K562 (cell line): ENCODE measurements around the gene KIF24. TPM values are rescaled to one million over a fixed set of nuclear protein-coding genes. Genes with fewer than 3 reads are reported as not detected.

Experiments
- ATAC-seq: fragments of 200-7000 bp; cut with Tn5 transposase; 3 replicates; pipeline ENCODE4 v1.9.1; 2020; ENCODE audit warnings: moderate library complexity
- BruUV-seq: library from RNA; stranded (reverse); fragments of 400-500 nt; replicated peaks from 2 replicates; lab custom pipeline; 2021; lab: Mats Ljungman, UMichigan
- CTCF ChIA-PET: fragments of 300-600 bp; formaldehyde crosslinking; extraction: SDS; loops from one replicate; lab custom pipeline; 2021; ENCODE audit warnings: low intra/inter-chr PET ratio; lab: Yijun Ruan, JAX
- POLR2A ChIA-PET: fragments of 300-600, 350-650 bp; sonication (Branson Sonifier 250); formaldehyde crosslinking; extraction: SDS; loops from one replicate; lab custom pipeline; 2021; ENCODE audit warnings: antibody characterized with exemption, inconsistent platforms; lab: Yijun Ruan, JAX
- DNase-seq, 4 experiments: peaks; one replicate each; pipeline versions ENCODE4 v3.0.0 to v3.0.0-alpha.2; 2011 to 2018; ENCODE audit warnings: low spot score in 3 of 4, mixed read lengths in 3 of 4; ENCODE audit errors: extremely low read depth in 1 of 4
- FAIRE-seq: peaks from 2 replicates; lab custom pipeline; 2011; peaks lifted over from hg19 to GRCh38; lab: Jason Lieb, UNC
- H2AFZ ChIP-seq: 2 replicates; pipeline ENCODE4 v1.6.0; 2011; ENCODE audit warnings: low read depth, low read length, control low read depth, inconsistent platforms
- H3K27ac ChIP-seq: fragments of 200-600 bp; 3 replicates; pipeline ENCODE4 v1.8.0; 2011; ENCODE audit warnings: low read depth, mild to moderate bottlenecking, control low read depth, inconsistent platforms, low read length, moderate library complexity, mixed read lengths; ENCODE audit errors: extremely low read depth
- H3K27me3 ChIP-seq, 2 experiments: fragments of 300-600 bp in 1 of 2; 2 replicates in 1 of 2; 3 replicates in 1 of 2; pipeline versions ENCODE4 v1.6.0 to v1.8.0; 2011; ENCODE audit warnings: inconsistent platforms in 2 of 2, low read length in 2 of 2, mild to moderate bottlenecking in 1 of 2, mixed read lengths in 1 of 2, moderate library complexity in 1 of 2; ENCODE audit not compliant: control insufficient read depth in 2 of 2, insufficient read depth in 2 of 2
- H3K36me3 ChIP-seq: fragments of 300-600 bp; 3 replicates; pipeline ENCODE4 v1.8.0; 2011; ENCODE audit warnings: mild to moderate bottlenecking, low read length, inconsistent platforms; ENCODE audit not compliant: control insufficient read depth, insufficient read depth
- H3K4me1 ChIP-seq, 2 experiments: fragments of 200-600 bp in 1 of 2; replicated peaks in 1 of 2; 2 replicates in 1 of 2; 3 replicates in 1 of 2; pipeline versions ENCODE4 v1.5.1 to v1.8.0; 2011; ENCODE audit warnings: inconsistent platforms in 2 of 2, low read length in 2 of 2, mild to moderate bottlenecking in 1 of 2, mixed read lengths in 1 of 2, moderate library complexity in 1 of 2; ENCODE audit not compliant: control insufficient read depth in 2 of 2, insufficient read depth in 2 of 2
- H3K4me2 ChIP-seq: 2 replicates; pipeline ENCODE4 v1.6.1; 2011; ENCODE audit warnings: low read length, control low read depth, inconsistent platforms, mixed read lengths; ENCODE audit not compliant: insufficient read depth
- H3K4me3 ChIP-seq: fragments of 200-600 bp; sonication (generic), shearing (Covaris generic); 2 replicates; pipeline ENCODE4 v1.5.1; 2016; ENCODE audit warnings: control low read depth, inconsistent platforms
- H3K79me2 ChIP-seq: fragments of 200-600 bp; 3 replicates; pipeline ENCODE4 v1.8.0; 2011; ENCODE audit warnings: low read length, inconsistent platforms; ENCODE audit not compliant: control insufficient read depth, insufficient read depth
- H3K9ac ChIP-seq, 2 experiments: 2 replicates each; pipeline versions ENCODE4 v1.6.0 to v1.6.1; 2011; ENCODE audit warnings: low read depth in 2 of 2, low read length in 2 of 2, control low read depth in 1 of 2, inconsistent platforms in 1 of 2, mild to moderate bottlenecking in 1 of 2, mixed read lengths in 1 of 2; ENCODE audit not compliant: insufficient read depth in 1 of 2
- H3K9me1 ChIP-seq: one replicate; pipeline ENCODE4 v1.6.0; 2011; ENCODE audit warnings: inconsistent platforms, mild to moderate bottlenecking, low read length, moderate library complexity; ENCODE audit not compliant: control insufficient read depth, insufficient read depth
- H3K9me3 ChIP-seq: replicated peaks from 2 replicates; pipeline ENCODE4 v1.5.1; 2011; ENCODE audit warnings: low read depth, low read length, inconsistent platforms; ENCODE audit not compliant: control insufficient read depth, insufficient read depth
- H4K20me1 ChIP-seq: replicated peaks from 2 replicates; pipeline ENCODE4 v1.6.1; 2011; ENCODE audit warnings: low read length, inconsistent platforms, mixed read lengths; ENCODE audit not compliant: control insufficient read depth, insufficient read depth
- C11orf30 ChIP-seq: fragments of 450-650 bp; IDR thresholded peaks from 2 replicates; pipeline ENCODE4 v1.6.1; 2016; ENCODE audit warnings: low read depth, mild to moderate bottlenecking
- MEF2A ChIP-seq: IDR thresholded peaks from 2 replicates; pipeline ENCODE4 v1.6.1; 2011; ENCODE audit warnings: low read depth, mild to moderate bottlenecking, low read length, moderate library complexity; ENCODE audit not compliant: control insufficient read depth
- MEIS2 ChIP-seq: fragments of 450-650 bp; IDR thresholded peaks from 2 replicates; pipeline ENCODE4 v1.6.1; 2014; ENCODE audit warnings: mild to moderate bottlenecking; ENCODE audit not compliant: partially characterized antibody
- SMAD4 ChIP-seq: fragments of 250-450 bp; sonication (Bioruptor Pico); conservative IDR thresholded peaks from 2 replicates; pipeline ENCODE4 v1.8.0; 2021; ENCODE audit warnings: inconsistent platforms, mild to moderate bottlenecking, moderate library complexity
- STAT5A ChIP-seq: IDR thresholded peaks from 2 replicates; pipeline ENCODE4 v1.6.1; 2012; ENCODE audit warnings: low read length, inconsistent platforms, borderline replicate concordance
- WGBS: fragments of 100-300 bp; shearing (Covaris generic); methylation state at CpG from one replicate; pipeline ENCODE4 v1.1.6; 2016; ENCODE audit warnings: low coverage, mixed read lengths; ENCODE audit not compliant: insufficient coverage; ENCODE audit errors: missing lambda C conversion rate; 5-methylcytosine and 5-hydroxymethylcytosine counted together
- in situ Hi-C: fragments of 300-500 bp; cut with MboI; formaldehyde crosslinking; loops from 4 replicates; pipeline ENCODE4 v1.15.0; 2018; ENCODE audit warnings: inconsistent platforms, mixed read lengths
- intact Hi-C: fragments of 100-400 bp; cut with micrococcal nuclease; formaldehyde crosslinking; loops from 2 replicates; pipeline ENCODE4 v1.14.2; 2022
- polyA plus RNA-seq, 8 experiments: library from polyadenylated mRNA; depleted of rRNA in 4 of 8; stranded (reverse) in 5 of 8; unstranded in 3 of 8; fragments of >200 nt; fragmentation: Nextera tagmentation in 2 of 8; fragmentation: Illumina TruSeq in 1 of 8; extraction: Ambion mirVana in 2 of 8; extraction: Trizol in 1 of 8; gene quantifications; 2 replicates each; pipeline versions ENCODE4 v1.2.1 to v1.2.3, GENCODE V29; 2011 to 2014; ENCODE audit warnings: inconsistent platforms in 1 of 8, missing spikeins in 1 of 8
- total RNA-seq, 7 experiments: library from RNA; depleted of rRNA in 6 of 7; stranded (reverse); fragments of >200 nt in 6 of 7; fragmentation: Illumina TruSeq in 2 of 7; extraction: Trizol in 2 of 7; gene quantifications; 2 replicates each; pipeline versions ENCODE4 v1.2.1 to v1.2.3, GENCODE V29; 2011 to 2021; ENCODE audit warnings: low replicate concordance in 1 of 7
- TF ChIP-seq, protein P1 (sequence below), 2 experiments: IDR thresholded peaks in 1 of 2; conservative IDR thresholded peaks in 1 of 2; 2 replicates each; pipeline ENCODE4 v1.6.1; 2016; ENCODE audit warnings: low read depth in 2 of 2, mild to moderate bottlenecking in 1 of 2, missing compliant biosample characterization in 1 of 2, missing genetic modification characterization in 1 of 2, moderate library complexity in 1 of 2
- TF ChIP-seq, protein P2 (sequence below): sonication (generic); IDR thresholded peaks from 2 replicates; pipeline ENCODE4 v1.6.1; 2016
- TF ChIP-seq, protein P3 (sequence below): fragments of 450-650 bp; IDR thresholded peaks from 2 replicates; pipeline ENCODE4 v1.6.1; 2016

KIF24 gene
- total and polyA plus RNA-seq, 9 of the 15 experiments (the other 6 are each of a cell fraction or from before 2014, with no cell fraction given) = 0.63 to 5.8 (median 4.4) TPM

DNA sequence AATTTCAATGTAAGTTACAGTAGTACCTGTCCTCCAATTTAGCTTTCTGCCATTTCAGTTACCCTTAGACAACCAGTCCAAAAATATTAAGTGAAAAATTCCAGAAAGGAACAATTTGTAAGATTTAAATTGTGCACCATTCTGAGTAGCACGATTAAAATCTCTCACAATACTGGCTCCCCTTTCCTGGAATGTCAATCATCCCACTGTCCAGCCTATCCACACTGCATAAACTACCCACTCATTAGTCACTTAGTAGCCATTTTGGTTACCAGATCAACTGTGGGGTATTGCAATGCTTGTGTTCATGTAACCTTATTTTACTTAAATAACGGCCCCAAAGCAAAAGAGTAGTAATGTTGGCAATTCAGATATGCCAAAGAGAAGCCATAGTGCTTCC, 11.6 kb downstream of the KIF24 start:
- in situ Hi-C loops (no loop called here), intact Hi-C loops (no loop called here)
- H4K20me1 ChIP-seq = no peaks in the 10 kb centered on the region
- peak; percentile 60; the same call in 2 of the 3 replicates for ATAC-seq
- H2AFZ ChIP-seq = no peak overlapping the region
- H3K9me3 ChIP-seq = no peaks in the 10 kb centered on the region
- TF ChIP-seq C11orf30 (no peak), STAT5A (no peak), MEF2A (no peak), MEIS2 (peak; percentile 58), SMAD4 (CRISPR knock-in tag) (no peak)
- TF ChIP-seq, protein P1, sequence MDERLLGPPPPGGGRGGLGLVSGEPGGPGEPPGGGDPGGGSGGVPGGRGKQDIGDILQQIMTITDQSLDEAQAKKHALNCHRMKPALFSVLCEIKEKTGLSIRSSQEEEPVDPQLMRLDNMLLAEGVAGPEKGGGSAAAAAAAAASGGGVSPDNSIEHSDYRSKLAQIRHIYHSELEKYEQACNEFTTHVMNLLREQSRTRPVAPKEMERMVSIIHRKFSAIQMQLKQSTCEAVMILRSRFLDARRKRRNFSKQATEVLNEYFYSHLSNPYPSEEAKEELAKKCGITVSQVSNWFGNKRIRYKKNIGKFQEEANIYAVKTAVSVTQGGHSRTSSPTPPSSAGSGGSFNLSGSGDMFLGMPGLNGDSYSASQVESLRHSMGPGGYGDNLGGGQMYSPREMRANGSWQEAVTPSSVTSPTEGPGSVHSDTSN (CRISPR knock-in tag; IDR thresholded peaks at IDR 0.05; ENCODE audit: low read depth) = no peak
- TF ChIP-seq, protein P1 (tag; conservative IDR thresholded peaks at IDR 0.05; ENCODE audit: low read depth) = peak; percentile 61
- TF ChIP-seq, protein P2, sequence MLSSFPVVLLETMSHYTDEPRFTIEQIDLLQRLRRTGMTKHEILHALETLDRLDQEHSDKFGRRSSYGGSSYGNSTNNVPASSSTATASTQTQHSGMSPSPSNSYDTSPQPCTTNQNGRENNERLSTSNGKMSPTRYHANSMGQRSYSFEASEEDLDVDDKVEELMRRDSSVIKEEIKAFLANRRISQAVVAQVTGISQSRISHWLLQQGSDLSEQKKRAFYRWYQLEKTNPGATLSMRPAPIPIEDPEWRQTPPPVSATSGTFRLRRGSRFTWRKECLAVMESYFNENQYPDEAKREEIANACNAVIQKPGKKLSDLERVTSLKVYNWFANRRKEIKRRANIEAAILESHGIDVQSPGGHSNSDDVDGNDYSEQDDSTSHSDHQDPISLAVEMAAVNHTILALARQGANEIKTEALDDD = peak; percentile 80
- TF ChIP-seq, protein P3, sequence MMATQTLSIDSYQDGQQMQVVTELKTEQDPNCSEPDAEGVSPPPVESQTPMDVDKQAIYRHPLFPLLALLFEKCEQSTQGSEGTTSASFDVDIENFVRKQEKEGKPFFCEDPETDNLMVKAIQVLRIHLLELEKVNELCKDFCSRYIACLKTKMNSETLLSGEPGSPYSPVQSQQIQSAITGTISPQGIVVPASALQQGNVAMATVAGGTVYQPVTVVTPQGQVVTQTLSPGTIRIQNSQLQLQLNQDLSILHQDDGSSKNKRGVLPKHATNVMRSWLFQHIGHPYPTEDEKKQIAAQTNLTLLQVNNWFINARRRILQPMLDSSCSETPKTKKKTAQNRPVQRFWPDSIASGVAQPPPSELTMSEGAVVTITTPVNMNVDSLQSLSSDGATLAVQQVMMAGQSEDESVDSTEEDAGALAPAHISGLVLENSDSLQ = peak; percentile 91
- ChIA-PET CTCF (no interaction called here), POLR2A (interaction anchor here (0.6 to 1.9 kb wide), 3 partner anchors 10 to 1051 kb away, joined by 3 to 6 read pairs (median 5); no protein-coding TSS in a partner anchor)
- H3K27me3 ChIP-seq = no peaks in the 10 kb centered on the region
- peak overlapping the region; percentile 20; the same call in 1 of the 3 replicates for H3K27ac ChIP-seq
- peak; percentile 11 for FAIRE-seq
- H3K4me1 ChIP-seq = peaks cover 3 to 8% of the 10 kb centered on the region in 2 experiments; a peak in 4 of 5 replicates
- H3K4me3 ChIP-seq = no peak overlapping the region
- peaks cover 16% of the 10 kb centered on the region; the same call in 2 of the 3 replicates for H3K79me2 ChIP-seq
- WGBS = 29% methylated on average over 2 of the region's 2 CpGs
- H3K9ac ChIP-seq = no peak overlapping the region
- H3K4me2 ChIP-seq = no peak overlapping the region
- DNase-seq = no peak
- no TSS peak for BruUV-seq
- no peaks in the 10 kb centered on the region for H3K9me1 ChIP-seq
- 0 out of 3 replicates have a peak, but pooled peaks cover 2% of the 10 kb centered on the region for H3K36me3 ChIP-seq
